ENCODE results near the gene PAM16.

DNA sequence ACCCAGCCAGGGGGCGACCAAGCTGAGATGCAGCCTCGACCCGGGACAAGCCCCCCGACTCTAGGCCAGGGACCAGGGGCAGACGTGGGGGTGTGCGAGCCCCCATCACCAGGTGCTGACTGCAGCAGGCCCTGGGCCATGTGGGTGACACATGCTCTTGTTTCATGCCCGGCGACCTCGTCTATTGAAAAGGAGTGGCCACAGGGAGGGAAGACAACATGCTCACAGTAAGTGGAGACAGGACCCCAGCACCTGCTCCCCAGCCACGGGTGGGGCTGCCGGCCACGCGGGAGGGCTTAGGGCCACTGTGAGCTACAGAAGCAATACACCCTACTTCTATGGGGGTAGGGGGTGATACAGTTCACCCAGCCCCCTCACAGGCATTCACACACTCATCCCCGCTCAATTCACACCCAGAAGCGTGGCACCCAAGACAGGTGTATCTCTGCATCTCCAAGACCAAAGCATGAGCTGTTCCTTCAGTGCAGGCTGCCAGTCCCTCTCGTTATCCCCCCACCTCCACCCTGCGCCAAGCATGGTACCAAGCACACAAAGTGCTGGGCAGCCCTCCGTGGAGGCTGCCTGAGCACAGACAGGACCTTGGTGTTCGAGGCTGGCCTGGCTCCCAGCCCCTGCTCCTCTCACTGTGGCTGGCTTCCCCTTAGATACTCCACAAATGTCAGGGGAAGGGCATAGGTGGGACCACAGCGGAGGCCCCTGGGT, 34.1 kb upstream of the PAM16 start:
- no peak for TF ChIP-seq FOSL1 (IDR thresholded peaks at IDR 0.05; ENCODE audit: insufficient read depth, low read depth, low read length)
- TF ChIP-seq, protein P1, sequence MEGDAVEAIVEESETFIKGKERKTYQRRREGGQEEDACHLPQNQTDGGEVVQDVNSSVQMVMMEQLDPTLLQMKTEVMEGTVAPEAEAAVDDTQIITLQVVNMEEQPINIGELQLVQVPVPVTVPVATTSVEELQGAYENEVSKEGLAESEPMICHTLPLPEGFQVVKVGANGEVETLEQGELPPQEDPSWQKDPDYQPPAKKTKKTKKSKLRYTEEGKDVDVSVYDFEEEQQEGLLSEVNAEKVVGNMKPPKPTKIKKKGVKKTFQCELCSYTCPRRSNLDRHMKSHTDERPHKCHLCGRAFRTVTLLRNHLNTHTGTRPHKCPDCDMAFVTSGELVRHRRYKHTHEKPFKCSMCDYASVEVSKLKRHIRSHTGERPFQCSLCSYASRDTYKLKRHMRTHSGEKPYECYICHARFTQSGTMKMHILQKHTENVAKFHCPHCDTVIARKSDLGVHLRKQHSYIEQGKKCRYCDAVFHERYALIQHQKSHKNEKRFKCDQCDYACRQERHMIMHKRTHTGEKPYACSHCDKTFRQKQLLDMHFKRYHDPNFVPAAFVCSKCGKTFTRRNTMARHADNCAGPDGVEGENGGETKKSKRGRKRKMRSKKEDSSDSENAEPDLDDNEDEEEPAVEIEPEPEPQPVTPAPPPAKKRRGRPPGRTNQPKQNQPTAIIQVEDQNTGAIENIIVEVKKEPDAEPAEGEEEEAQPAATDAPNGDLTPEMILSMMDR (IDR thresholded peaks at IDR 0.05; ENCODE audit: control extremely low read depth in 1 of 3, insufficient read depth in 1 of 3, low read depth in 1 of 3, low read length in 3 of 3), result no peak
- no peak for TF ChIP-seq KDM1A (IDR thresholded peaks at IDR 0.05; ENCODE audit: borderline replicate concordance, low read length)
